Subcutaneous adipose tissue (tissue), 4 donors: Measurements from ENCODE around the gene PPP2R5C. TPM values are rescaled to one million over a fixed set of nuclear protein-coding genes. Genes with fewer than 3 reads are reported as not detected.

Experiments
- CTCF ChIP-seq: fragments of 450-650 bp; IDR thresholded peaks from one replicate; pipeline ENCODE4 v1.5.1; 2016; ENCODE audit warnings: low read depth, mild to moderate bottlenecking, control low read depth, antibody characterized with exemption, moderate library complexity
- total RNA-seq, 4 donors: library from RNA; depleted of rRNA; stranded (reverse); fragments of >200 nt; gene quantifications; one replicate each; pipeline ENCODE4 v1.1.0, GENCODE V29; 2016

Gene PPP2R5C
- total RNA-seq, 4 donors from 2014 or later = 98.9 to 127 (median 102) TPM

- TF ChIP-seq CTCF = no peak
Measured at GRCh38 chr14:101889898-101890297, 128.4 kb downstream of the PPP2R5C start.

- TF ChIP-seq CTCF = no peak
Measured at GRCh38 chr14:101891471-101891870, 130.0 kb downstream of the PPP2R5C start.

GRCh38 chr14:101893759-101894158 is 132.2 kb downstream of the PPP2R5C start:
- TF ChIP-seq CTCF = no peak

- no peak for TF ChIP-seq CTCF
Measured at GRCh38 chr14:101894365-101895081, 133.0 kb downstream of the PPP2R5C start.

- TF ChIP-seq CTCF = no peak
Measured at GRCh38 chr14:101895256-101895655, 133.7 kb downstream of the PPP2R5C start.

GRCh38 chr14:101897326-101897725 is 135.8 kb downstream of the PPP2R5C start:
- no peak for TF ChIP-seq CTCF

GRCh38 chr14:101898416-101898815 is 136.9 kb downstream of the PPP2R5C start:
- TF ChIP-seq CTCF = no peak
